AG04450 (cell line): ENCODE results near the gene ESYT2. TPM values are rescaled to one million over a fixed set of nuclear protein-coding genes. Genes with fewer than 3 reads are reported as not detected.

Experiments used
- CTCF ChIA-PET: fragments of 300-600, 350-600 bp; formaldehyde crosslinking; extraction: SDS; loops from one replicate; lab custom pipeline; 2022; ENCODE audit warnings: antibody characterized with exemption, inconsistent platforms; lab: Charles Lee
- POLR2A ChIA-PET: fragments of 350-600 bp; formaldehyde crosslinking; extraction: SDS; loops from one replicate; lab custom pipeline; 2021; ENCODE audit warnings: antibody characterized with exemption, inconsistent platforms; lab: Yijun Ruan, JAX
- DNase-seq: peaks from one replicate; pipeline ENCODE4 v3.0.0-alpha.2; 2011; ENCODE audit warnings: low read depth, low spot score
- H3K27ac ChIP-seq: one replicate; pipeline ENCODE4 v1.5.1; 2012; ENCODE audit warnings: low read depth, low read length, control low read depth
- H3K27me3 ChIP-seq: one replicate; pipeline ENCODE4 v1.6.0; 2012; ENCODE audit warnings: low read length; ENCODE audit not compliant: control insufficient read depth, insufficient read depth
- H3K4me3 ChIP-seq: 2 replicates; pipeline ENCODE4 v1.5.1; 2011; ENCODE audit warnings: mild to moderate bottlenecking, low read depth, low read length, control low read depth
- H3K9me3 ChIP-seq: 2 replicates; pipeline ENCODE4 v1.5.1; 2012; ENCODE audit warnings: low read length; ENCODE audit not compliant: control insufficient read depth, insufficient read depth
- CTCF ChIP-seq: IDR thresholded peaks from 2 replicates; pipeline ENCODE4 v1.5.1; 2011; ENCODE audit warnings: low read depth, low read length, control low read depth, inconsistent platforms
- polyA plus RNA-seq: library from polyadenylated mRNA; depleted of rRNA; stranded (reverse); fragments of >200 nt; gene quantifications from 2 replicates; pipeline ENCODE4 v1.2.3, GENCODE V29; 2011

ESYT2 gene
- polyA plus RNA-seq, 1 experiment = 54.3 TPM

- H3K4me3 ChIP-seq = no peak overlapping the region
- DNase-seq = no peak
- peaks cover 2% of the 10 kb centered on the region; the same call in 1 of the 2 replicates for H3K9me3 ChIP-seq
- TF ChIP-seq CTCF = no peak
- H3K27ac ChIP-seq = no peak overlapping the region
- ChIA-PET POLR2A (no interaction called here), CTCF (no interaction called here)
- no peaks in the 10 kb centered on the region for H3K27me3 ChIP-seq
These were observed 30.6 kb downstream of the ESYT2 start for GRCh38 chr7:158798741-158799140.

GRCh38 chr7:158796667-158797066 lies 32.6 kb downstream of the ESYT2 start:
- H3K9me3 ChIP-seq = no peaks in the 10 kb centered on the region; the same call in 1 of the 2 replicates
- no peak overlapping the region for H3K4me3 ChIP-seq
- H3K27me3 ChIP-seq = no peaks in the 10 kb centered on the region
- no peak overlapping the region for H3K27ac ChIP-seq
- ChIA-PET POLR2A (no interaction called here), CTCF (no interaction called here)
- TF ChIP-seq CTCF = no peak
- DNase-seq = no peak

- TF ChIP-seq CTCF = no peak
- H3K27me3 ChIP-seq = no peaks in the 10 kb centered on the region
- H3K4me3 ChIP-seq = no peak overlapping the region
- no peaks in the 10 kb centered on the region for H3K9me3 ChIP-seq
- CTCF ChIA-PET = no interaction called here
- no peak overlapping the region for H3K27ac ChIP-seq
- POLR2A ChIA-PET = no interaction called here
- no peak for DNase-seq
These were observed 34.0 kb downstream of the ESYT2 start for GRCh38 chr7:158795272-158795671.

GRCh38 chr7:158791107-158791506 lies 38.2 kb downstream of the ESYT2 start:
- no peak for TF ChIP-seq CTCF
- H3K4me3 ChIP-seq = no peak overlapping the region
- no peak overlapping the region for H3K27ac ChIP-seq
- no peaks in the 10 kb centered on the region for H3K27me3 ChIP-seq
- ChIA-PET POLR2A (no interaction called here), CTCF (no interaction called here)
- no peak for DNase-seq
- no peaks in the 10 kb centered on the region for H3K9me3 ChIP-seq

GRCh38 chr7:158789842-158790241 lies 39.5 kb downstream of the ESYT2 start:
- CTCF ChIA-PET = no interaction called here
- no peaks in the 10 kb centered on the region for H3K27me3 ChIP-seq
- no peak for TF ChIP-seq CTCF
- DNase-seq = no peak
- H3K27ac ChIP-seq = no peak overlapping the region
- POLR2A ChIA-PET = no interaction called here
- H3K4me3 ChIP-seq = no peak overlapping the region
- H3K9me3 ChIP-seq = no peaks in the 10 kb centered on the region
